ENCODE measurements around the gene ILDR2.
A peak's percentile ranks its signal among the peaks of the same experiment; 100 is the strongest.

The ILDR2 gene

DNA sequence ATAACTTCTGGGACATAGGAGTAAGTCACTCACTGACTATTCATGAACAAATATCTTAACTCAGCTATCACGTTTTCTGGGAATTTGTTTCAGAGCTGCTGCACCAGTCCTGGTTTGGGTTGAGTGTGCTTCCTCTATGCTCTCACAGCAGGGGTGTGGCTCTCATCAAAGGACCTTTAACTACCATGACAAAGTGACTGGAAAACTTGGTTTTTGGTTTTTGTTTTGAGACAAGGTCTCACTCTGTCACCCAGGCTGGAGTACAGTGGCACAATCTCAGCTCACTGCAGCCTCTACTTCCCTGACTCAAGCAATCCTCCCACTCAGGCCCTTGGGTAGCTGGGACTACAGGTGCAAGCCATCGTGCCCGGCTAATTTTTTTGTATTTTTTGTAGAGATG is 4.1 kb downstream of the ILDR2 start:
- no peak for DNase-seq (ENCODE audit: low spot score)

DNA sequence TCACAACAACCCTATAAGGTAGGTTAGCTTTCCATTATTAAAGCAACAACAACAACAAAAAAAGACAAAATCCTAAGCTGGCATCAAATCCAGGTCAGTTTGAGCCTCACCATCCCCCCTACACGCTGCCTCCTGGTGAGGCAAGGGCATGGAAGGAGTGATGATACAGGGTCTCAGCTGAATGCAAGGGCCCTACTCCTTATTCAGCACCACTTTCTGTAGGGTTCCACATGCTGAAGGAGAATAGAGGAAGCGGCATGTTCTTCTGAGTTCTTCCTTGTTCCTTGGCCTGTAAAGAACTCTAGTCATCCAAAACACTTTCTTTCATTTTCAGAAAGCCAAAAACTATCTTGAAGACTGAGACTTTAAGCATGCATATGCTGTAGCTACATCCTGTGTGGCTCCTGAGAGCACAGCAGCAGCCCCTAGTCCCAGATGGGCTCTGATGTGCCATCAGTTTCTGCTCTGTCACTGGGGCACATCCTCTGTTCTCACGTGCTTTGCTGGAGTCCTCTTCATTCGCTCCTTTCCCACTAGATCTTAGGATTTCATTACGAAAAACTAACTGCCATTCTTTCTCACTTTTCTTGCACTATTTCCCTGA is 6.2 kb downstream of the ILDR2 start:
- no peak for DNase-seq (ENCODE audit: low spot score)

DNA sequence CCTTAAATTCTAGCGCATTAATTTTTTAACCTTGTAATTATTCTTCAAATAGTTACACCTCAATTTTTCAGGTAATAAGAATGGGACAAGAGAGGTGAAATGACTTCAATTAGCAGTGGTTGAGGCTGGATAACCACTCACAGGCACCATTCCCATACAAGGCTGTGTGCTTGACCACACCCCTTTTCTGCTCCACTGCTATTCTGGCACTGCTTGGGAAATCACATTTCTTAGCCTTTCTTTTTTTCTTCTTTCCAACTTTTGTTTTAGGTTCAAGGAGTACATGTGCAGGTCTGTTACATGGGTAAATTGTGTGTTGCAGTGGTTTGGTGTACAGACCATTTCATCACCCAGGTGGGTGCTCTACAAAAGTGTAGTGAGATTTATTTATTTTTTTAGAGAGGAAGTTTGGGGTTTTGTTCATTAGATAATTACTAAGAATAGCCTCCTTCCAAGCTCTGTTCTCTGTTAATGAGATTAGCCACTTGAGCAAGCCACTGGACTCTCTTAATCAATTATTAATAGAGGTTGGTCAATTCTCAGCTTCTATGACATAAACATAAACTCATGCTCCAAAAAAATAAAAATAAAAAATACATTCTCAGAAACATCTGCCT is 14.4 kb downstream of the ILDR2 start:
- no peak for DNase-seq (ENCODE audit: low spot score)

DNA sequence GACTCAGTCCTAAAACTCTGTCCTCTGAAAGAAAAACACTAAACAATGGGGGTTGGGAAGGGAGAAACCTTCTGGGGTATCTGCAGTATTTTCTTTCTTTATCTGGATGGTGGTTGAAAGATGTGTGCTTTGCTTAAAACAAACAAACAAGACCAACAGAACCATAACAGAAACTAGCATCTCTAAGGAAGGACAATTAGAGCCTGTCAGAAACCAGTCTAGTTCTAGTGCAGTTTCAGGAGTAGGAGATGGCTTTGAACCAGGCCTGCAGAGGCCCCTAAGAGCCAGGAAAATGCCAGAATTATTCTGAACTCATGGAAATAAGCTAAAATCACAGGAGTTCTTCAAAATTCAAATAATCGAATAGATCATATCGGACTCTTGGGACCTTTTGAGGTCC is 18.5 kb downstream of the ILDR2 start:
- DNase-seq (ENCODE audit: low spot score), result no peak

DNA sequence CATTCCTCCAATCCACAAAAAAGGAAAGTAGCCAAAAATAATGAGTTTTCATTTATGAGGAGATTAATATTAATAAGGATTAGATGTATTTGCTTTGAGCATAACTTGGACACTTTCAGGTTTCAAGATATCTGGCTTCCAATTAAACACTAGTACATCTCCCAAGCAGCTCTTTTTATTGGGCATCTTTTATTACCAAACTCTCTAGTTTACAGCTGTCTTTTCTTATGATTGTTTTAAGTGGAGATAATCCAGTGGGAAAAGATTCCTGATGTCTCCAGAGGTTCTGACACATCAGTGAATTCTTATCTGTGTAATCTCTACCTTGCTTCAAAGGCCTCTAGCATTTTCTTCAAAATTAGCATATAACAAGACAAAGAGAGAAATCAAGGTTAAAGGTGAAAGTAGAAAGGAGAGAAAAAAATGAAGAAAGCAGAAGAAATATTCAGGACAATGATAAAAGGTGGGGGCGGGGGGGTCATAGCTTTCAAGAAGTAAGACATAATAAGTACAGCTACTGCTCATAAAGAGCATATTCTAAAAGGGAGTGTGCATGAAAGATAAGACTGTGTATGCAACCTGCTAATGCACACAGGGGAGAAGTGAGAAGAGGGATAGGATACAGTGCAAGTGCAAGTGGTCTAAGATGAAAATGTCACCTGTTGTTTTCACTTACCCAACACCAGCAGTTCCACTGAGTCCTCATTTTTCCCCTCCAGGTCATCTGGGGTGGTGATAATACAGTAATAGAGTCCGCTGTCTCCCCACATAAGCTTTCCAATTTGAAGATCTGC is 19.1 kb downstream of the ILDR2 start:
- DNase-seq (ENCODE audit: low spot score), result no peak

DNA sequence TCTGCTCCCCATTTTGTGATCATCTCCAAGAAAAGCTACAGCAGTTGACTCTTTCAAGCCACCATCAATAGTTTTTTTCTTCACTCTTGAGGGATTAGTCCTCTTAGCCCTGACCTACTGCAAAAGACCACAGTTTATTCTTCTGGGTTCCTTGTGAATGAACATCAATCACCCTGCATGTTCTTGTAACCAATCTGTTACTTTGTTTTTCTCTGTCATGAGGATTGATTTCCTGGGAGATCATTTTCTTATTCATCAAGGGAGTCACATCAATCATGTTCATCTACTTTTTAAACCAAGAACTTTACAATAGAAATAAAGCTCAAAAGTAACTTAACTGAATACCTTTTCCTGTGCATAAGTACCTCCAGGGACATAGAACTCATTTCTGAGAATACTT is 21.8 kb downstream of the ILDR2 start:
- no peak for DNase-seq (ENCODE audit: low spot score)

DNA sequence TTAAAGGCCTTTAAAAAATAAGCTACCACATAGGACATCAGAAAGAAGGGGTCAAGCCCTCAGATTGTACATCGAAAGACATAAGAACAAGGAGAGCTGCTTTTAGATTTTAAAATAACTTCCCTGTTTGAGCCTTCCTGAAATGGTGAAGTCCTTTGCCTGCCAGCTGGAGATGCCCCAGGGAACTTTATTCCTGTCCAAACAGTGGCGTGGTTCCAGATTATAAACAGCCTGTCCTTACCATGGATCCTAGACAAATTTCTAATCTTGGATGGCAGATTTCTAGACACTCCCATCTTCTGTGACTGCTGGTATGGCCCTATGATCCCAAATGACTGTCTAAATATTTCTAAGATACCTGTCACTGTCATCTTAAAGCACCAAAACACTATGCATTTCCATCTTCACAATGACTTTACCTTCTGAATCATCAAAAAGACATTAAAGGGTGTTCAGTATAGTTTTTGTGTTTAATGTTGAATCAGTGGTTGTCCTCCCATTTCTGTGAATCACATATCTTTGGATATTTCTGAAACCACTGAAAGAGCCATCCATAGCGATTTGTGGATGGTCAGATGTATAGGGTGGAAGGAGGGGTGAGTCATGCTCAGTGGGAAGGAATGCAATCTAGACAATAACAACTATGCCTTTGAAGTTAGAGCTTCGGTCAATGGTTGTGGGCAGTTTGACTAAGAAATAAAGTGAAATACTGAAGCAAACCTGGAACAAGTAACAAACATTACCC is 23.2 kb downstream of the ILDR2 start:
- peak; percentile 59 for DNase-seq (ENCODE audit: low spot score)

DNA sequence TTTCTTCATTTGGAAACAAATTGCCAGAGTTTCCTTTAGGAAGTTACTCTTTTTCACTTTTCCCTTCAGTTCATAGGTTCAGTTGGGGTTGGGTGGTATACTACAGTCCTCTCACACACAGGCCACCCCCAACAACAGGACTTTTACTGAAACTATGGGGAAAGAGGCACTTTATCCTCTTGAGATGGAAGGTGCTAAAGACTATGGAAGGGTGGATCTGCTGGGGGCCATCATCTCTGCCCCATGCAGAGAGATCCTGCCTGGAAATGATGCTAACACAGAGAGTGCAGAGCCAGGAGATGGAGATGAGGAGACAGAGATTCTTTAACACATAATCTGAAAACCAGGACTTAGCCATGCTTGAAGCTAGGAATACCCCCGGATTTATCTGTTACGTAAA is 24.3 kb downstream of the ILDR2 start:
- no peak for DNase-seq (ENCODE audit: low spot score)

DNA sequence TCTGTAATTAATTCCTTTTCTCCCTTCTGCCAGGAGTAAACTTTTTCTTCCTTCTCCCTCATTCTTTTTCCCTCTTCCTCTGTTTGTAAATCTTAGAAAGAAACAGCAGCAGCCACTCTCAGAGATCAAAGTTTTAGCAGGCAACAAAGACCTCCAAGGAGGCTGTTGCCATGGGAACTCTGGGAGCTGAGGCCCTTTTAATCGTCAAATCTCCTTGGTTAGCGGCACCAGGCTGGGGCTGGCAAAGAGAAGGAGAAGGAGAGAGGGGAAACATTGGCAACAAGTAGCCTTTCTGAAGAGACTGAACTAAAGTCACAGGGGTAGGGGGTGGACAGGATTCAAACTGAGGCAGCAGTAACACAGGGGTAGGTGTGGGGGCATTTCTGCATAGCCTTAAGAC is 25.2 kb downstream of the ILDR2 start:
- no peak for DNase-seq (ENCODE audit: low spot score)

DNA sequence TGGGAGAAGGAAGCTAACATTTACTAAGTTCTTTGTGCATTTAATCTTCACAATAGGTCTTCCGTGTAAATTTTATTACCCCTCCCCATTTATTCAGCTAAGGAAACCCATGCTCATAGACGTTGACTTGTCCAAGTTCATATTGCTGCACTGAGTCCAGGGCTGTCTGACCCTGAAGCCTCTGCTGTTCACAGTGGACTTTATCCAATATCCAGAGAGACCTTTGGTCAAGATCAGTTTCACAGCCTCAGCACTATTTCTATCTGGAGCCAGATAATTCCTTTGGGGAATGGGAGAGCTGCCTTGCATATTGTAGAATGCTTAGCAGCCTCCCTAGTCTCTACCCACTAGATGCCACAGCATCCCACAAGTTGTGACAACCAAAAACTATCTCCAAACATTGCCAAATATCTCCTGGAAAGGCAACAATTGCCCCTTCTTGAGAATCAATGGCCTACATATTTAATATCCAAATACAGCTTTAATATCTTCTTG is 26.4 kb downstream of the ILDR2 start:
- no peak for DNase-seq (ENCODE audit: low spot score)

DNA sequence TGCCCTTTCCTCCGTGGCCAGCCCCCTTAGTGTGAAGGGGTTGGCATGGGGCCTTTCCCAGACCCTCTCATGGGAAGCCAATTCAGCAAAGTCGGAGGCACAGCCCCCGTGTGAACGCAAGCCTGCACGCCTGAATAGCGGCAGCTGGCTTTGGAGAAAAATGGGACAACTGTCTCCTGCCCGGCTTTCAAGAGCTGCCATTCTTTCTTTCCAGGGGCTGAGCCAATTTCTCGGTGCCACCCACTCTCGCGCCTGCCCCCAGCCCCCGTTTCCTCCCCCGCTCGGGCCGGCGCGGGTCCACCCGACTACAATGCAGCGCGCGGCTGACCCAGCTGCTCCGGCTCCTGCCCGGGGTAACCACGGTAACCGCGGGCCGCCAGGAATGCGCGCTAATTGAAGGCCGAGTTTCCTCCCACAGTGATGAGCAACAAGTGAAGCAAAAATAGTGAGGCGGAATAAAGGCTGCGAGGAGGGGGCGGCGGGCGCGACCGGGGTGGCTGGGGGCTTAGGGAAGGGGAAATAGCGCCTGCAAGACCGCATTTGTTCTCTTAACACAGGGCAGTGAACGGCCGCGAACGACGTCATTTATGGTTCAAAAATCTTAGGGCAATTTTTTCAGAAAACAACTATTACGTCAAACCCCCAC is 27.8 kb downstream of the ILDR2 start:
- peak; percentile 50 for DNase-seq (ENCODE audit: low spot score)

DNA sequence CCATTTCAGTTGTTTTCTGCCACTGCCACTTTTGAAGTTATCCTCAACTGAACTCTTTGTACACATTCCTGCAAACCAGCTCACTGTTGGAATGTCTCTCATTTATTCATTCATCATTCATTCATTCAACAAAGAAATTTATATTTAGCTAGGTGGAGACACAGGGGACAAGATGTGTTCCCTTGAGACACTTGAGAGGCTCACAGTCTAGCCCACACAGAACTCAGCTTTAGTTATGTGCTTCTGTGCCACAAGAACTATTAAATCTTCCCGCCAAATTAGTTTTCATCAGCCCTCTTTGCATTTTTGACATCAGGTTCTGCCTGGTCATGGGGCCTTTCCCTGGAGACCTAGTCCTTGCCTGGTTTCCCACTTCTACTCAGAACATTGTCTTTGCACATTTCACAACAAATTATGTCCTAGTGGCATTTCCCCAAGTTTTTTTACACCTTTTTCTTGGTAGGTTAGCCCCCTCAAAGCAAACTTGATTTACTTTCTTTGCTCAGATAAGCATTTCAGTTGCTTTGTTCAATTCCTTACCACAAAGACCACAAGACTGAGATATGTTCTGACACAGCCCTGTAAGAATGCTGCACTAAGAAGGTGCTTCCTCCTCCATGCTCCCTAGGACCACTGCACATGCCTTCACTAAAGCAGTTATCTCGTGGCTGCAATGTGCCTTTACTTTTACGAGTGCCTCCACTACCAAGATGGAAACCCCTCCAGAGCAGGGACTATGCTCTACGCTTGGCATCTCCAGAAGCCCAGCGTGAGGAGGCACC is 31.0 kb downstream of the ILDR2 start:
- no peak for DNase-seq (ENCODE audit: low spot score)

DNA sequence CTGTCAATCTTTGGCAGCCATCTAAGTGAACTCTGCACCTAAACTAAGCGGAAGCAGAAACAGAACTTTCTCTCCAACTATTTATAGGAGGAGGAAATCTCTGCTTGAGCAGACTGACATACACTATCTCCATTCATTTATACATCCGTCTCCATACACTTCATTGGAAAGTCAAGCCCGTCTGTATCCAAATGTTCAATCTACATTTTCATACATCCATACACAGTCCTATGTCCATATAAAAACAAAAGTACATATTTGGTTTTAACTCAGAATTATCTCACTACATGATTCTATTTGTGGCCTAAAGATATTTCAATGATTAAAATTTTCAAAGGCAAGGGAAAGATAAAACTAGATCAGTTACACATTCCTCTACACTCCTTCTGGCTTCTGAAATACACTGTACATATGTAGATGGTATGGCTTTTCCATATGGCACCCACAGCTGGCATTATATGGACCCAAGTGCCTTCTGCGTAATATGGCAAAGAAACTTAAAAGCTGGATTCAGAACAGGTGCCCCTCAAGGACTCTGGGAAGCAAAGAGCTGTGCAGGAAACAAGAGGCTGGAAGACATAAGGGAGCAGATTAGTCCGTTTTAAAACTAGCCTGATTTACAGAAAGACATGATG is 35.5 kb downstream of the ILDR2 start:
- DNase-seq (ENCODE audit: low spot score), result no peak

DNA sequence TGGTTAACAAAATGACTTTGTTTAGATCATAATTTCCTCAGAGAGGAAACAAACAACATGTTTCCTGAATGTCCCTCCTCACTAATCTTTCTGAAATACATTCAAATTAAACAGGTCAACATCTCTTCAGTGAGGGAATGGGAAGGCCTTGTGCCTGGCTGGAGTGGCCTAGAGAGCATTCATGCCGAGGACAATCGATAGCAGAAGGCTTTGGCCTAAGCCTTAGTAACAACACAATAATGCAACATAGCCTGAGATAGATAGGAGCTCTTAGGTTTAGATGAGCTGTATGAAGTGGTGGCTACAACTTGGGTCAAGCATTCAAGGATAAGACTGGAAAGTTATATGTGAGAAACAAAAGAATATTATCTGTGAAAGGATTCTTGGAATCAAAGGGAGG is 37.4 kb downstream of the ILDR2 start:
- no peak for DNase-seq (ENCODE audit: low spot score)

DNA sequence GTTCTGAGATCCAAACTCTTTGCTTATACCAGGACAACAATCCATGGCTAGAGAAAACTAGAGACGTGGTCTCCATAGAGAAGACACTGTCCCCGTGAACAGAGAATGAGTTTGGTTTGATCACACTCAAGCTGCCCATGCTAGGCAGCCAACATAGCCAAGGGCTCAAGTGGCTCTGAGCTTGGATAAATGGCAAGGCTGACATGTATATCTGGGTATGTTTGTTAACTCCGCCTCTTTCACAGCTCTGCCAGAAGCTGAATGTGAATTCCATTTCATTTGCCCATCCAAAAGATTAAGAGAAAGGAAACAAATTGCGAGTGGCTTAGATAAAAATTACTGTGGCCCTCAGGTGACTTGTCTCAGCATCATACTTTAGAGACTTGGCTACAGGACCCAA is 38.0 kb downstream of the ILDR2 start:
- no peak for DNase-seq (ENCODE audit: low spot score)

DNA sequence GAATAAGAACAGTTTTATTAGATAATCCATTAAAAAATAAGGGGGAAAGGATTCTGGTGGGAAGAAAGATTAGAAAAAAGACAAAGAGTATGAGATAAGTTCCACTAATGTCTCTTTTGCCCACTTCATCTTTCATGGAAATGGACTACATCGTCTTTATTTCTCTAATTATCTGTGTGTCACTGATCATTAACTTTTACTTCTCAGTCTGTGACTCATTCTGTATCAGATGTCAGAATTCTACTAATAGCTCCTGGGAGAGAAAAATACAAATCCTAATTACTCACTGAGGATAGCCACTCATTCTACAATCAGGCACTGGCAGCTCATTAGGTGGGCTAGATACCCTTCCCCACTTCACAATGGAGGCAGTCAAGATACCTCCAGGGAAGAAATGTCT is 41.7 kb downstream of the ILDR2 start:
- DNase-seq (ENCODE audit: low spot score), result no peak

DNA sequence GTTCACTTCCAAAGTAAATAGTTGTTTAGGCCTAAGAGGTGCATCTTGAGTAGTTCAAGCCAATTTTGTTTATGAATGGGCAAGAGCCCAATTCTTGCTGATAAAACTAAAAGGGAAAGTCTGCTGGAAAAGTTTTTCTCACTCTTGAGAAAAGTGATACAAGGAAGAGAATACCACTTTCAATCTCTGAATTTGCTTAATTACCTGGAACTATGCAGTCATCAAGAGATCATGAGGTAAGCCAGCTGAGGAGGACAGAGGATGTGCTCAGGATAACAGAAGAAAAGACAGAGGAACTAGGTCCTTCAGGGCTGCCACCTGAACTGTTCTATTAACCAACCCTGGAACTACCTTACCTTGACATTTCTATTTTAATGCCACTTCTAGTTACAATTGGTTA is 42.2 kb downstream of the ILDR2 start:
- no peak for DNase-seq (ENCODE audit: low spot score)

DNA sequence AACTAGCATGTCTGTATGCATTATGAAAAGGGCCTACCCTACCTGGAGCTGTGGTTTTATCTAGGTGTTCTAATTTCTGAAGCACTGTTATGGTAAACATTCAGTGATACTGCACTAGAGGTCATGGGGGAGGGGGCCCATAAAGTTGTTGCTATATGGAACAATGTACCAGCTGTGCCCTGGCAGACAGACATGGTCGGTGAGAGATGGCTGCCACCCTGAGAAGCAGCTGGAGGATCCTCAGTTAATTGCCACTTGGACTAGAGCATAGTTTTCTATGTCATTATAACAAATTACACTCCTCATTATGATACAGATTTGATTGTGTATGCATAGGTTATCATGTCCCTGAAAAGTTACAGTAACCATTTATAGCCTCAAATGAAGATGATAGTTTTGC is 45.4 kb downstream of the ILDR2 start:
- DNase-seq (ENCODE audit: low spot score), result no peak

DNA sequence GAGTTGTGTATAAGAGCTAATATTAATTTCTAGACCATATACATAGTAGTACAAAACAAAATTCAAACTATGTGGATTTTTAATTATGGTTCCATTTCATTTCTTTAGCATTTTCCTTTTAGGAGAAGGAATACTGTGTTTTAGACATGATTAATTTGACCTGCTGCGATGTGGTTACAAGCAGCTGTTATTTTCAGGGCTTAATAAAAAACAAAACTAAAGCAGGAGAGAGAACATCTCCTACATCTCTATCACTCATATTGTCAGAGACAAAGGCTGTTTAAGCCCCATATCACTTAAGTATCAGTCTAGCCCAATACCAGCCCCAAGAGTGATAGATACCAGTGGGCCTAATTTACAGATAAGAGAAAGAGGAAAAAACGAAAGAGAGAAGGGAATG is 47.6 kb downstream of the ILDR2 start:
- DNase-seq (ENCODE audit: low spot score), result no peak

DNA sequence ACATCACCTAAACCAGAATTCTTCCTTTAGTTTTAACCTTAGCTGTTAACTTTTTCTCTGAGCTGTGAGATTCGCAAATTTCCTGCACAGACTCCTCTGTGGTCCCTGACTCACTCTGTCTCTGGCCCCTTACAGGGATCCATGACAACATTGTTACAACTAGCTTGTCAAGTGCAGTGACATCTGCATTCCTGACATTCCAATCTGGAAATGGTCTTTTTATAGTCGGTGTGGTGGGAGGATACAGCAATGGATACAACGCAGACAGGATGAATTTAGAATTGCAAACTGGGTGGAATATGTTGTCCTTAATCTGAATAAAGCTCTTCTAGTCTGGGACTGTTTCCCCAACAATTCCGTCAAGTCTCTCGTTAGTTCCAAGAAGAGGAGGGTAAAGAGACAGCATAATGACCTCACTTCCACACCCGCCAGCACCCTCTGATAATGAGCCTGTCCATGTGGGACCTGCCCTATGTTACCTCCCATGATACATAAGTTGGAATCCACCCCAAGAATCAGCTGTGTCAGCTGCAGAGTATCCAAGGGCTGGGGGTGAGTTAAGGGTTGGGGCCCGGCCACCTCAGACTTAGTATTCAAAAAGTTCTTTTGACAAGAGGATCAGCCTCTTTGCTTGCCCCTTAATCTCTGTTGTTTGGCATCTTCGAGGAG is 49.4 kb downstream of the ILDR2 start:
- peak; percentile 78 for DNase-seq (ENCODE audit: low spot score)

Data from kidney capillary endothelial cell (primary cell).